HG03139 (cell line): ENCODE measurements around the gene SMC1B.

Experiments
- ATAC-seq: cut with Tn5 transposase; IDR thresholded peaks from one replicate; pipeline ENCODE4 v1.9.1; 2021; ENCODE audit not compliant: unreplicated experiment

SMC1B gene

DNA sequence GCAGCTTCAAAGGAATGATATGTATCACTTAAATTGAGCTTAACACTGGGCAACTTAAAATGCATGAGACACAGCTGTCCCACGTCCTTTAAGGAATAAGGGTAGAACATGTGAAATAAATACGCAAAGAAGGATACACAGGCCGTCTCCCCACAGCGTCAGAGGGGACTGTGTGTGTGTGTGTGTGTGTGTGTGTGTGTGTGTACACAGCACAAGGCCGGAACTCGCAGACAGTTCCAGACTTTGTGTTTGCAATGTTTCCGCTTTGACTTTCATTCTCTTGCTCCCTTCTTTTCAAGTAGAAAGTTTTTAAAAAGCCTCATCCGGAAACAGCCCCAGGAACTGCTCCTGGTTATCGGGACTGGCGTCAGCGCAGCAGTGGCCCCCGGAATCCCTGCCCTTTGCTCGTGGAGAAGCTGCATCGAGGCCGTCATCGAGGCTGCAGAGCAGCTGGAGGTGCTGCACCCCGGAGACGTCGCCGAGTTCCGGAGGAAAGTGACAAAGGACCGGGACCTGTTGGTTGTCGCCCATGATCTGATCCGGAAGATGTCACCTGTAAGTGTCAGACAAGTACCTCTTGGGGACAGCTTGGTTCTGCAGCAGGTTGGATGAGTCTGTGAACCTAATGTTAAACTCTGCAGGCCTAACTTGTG lies 90.4 kb downstream of the SMC1B start:
- no peak for ATAC-seq

DNA sequence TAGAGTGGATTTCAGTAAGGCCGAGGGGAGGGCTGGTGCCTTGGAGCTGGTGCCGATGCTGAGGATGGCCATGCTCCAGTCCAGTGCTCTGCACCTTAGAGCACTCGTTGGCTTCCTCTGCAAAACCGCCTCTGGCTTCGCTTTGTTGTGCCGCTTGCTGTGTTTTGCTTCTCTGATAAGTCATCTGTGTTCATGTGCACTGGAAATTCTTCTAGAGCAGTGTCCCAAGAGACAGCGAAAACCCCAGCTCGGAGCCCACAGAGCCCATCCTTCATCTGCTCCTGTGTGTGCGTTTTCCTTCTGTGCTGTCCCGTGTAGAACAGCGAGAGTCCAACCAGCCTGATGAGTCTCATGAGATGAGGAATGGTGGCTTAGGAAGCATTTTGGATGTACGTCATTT lies 91.6 kb downstream of the SMC1B start:
- no peak for ATAC-seq

DNA sequence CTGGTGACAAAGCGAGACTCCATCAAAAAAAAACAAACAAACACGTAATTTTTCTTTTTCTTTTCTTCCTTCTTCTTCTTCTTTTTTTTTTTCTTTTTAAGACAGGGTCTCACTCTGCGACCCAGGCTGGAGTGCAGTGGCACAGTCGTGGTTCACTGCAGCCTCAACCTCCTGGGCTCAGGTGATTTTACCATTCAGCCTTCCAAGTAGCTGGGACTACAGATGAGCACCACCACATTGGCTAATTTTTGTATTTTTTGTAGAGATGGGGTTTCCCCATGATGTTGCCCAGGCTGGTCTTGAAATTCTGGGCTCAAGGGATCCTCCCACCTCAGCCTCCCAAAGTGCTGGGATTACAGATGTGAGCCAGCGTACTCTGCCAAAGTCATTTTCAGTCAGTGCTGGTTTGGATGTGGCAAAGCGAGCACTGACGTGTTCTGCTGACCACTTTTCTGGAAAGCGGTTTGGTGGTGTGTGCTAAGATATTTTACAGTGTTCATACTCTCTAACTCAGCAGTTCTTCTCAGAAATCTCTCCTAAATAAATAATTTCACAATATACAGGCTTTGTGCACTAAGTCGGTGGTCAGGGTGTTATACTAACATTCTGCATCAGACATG lies 92.9 kb downstream of the SMC1B start:
- no peak for ATAC-seq

DNA sequence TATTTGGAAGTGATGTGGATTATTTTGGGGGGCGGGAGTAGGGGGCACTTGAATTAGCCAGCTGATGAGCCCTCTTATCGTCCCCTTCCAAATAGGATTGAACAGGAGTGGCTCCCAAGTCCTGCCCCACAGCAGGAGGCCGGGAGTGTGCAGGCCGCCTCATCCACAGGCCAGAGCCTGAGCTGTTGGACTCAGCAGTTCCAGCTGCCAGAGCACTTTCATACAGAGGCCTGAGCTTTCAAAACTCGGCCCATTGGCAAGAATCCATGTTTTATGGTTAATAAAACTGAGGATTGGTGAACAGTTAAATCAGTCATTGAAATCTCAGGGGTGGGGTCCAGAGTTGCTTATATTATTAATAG lies 94.1 kb downstream of the SMC1B start:
- ATAC-seq: no peak

DNA sequence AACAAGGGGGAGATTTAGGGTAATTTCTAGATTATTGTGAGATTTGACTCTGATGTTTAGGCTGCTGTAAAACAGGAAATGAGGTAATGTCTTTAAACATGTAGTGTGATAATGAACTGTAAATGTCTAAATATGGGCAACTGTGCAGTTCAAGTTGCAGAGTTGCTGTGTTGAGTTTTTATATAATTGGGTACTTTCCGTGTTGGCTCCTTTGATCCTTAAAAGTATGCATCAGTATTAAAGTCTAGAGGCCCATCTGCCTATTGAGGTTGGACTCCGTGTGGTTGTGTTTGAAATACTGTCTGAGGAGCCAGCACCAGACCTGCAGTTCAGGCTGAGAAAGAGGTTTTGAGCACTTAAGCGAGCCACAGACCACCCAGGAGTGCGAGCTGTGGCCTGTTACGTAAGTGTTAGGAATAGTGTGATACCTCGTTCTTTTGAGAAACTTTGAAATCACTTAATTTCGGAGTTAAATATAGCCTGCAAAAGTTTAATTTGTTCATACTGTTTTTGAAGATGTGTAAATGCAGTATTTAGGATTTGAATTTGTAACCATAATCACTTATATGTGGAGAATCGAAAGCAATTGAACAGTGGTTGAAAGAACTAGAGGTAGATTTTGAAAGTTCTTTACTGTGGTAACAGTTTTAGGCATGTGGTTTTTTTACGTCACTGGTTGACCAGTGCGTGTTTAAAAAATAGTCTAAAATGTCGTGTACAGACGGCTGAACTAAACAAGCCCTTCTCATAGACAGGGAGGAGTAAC lies 94.7 kb downstream of the SMC1B start:
- ATAC-seq: no peak

DNA sequence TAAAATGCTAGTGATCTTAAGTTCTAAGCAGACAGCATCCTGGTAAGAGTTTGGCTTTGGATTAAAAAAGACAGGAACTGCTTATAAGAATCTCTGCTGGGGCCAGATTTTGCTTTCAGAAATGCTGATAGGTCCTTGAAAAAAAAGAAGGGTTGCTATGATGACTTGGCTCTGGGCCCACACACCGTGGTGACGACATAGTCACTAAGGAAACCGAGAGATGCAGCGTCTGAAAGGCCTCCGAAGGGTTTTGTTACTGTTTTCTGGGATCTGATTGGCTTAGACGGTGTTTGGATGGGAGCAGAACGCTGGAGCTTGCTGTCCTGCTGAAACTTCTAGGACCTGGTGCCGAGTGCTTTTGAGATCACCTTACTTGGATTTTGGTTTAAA lies 95.2 kb downstream of the SMC1B start:
- ATAC-seq: no peak

DNA sequence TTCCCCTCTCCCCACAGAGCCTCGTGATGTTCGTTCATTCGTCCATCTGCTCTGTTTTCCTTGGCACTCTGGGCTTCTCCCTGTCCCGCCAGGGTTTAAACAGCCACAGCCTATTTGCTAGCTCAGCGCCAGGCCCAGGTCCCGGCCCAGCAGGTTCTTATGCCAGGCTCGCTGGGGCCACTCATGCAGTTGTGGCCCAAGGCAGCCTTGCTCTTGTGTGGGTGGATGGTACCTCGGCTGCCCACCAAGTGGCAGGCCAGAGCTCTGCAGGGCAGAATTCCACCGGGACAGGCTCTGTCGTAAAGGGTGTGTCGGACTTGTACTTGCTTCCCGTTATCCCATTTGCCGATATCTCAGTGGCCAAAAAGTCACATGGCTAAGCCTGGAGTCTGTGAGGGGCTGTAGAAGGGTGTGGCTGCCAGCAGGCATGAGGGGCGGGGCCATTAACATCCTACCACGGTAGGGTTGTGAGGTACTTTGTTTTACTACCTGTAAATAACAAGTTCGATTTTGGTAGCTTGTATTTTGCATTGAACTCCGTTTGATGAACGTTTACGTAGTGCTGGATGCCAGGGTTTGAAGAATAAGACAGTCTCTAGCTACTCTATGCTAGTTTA lies 95.7 kb downstream of the SMC1B start:
- ATAC-seq: no peak

DNA sequence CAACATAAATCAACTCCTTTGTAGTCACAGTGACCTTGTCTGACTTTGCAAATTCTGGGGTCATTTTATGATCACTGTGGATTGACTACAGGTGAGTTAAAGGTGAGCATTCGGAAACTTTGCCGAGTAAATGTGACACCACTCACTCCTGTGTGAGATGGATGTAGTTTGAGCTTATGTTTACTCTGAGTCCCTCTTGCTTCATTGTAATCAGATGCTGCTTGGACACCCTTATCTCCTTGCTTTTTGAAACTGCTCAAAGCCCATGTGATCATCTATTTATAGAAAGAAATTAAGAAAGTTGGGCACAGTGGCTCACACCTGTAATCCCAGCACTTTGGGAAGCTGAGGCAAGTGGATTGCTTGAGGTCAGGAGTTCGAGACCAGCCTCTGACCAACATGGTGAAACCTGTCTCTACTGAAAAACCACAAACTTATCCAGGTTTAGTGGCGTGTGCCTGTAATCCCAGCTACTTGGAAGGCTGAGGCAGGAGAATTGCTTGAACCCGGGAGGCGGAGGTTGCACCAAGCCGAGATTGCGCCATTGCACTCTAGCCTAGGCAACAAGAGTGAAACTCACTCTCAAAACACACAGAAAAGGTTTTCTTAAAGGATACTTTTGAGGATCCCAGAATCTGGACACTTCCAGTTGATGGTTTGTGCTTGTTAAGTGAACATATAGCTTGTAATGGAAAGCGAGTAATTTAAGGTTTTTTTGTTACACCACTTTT lies 96.4 kb downstream of the SMC1B start:
- ATAC-seq: no peak

DNA sequence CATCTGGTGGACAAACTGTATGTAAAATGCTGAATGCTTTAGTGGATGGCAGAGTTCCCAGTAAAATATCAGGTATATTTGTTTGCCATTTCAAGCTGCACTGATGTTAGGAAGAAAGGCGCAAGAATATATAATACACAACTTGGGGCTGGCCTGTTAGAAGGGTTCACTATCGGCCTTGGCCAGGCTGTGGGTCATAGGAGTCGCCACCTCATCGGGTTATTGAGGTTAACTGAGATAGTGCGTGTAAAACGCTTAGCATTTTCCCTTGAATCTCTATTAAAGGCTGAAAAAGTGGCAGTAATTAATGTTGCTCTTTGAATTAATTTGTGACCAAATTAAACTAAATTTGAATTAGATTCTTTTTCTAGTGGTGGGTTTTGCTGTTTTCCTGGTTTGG lies 98.6 kb downstream of the SMC1B start:
- no peak for ATAC-seq

DNA sequence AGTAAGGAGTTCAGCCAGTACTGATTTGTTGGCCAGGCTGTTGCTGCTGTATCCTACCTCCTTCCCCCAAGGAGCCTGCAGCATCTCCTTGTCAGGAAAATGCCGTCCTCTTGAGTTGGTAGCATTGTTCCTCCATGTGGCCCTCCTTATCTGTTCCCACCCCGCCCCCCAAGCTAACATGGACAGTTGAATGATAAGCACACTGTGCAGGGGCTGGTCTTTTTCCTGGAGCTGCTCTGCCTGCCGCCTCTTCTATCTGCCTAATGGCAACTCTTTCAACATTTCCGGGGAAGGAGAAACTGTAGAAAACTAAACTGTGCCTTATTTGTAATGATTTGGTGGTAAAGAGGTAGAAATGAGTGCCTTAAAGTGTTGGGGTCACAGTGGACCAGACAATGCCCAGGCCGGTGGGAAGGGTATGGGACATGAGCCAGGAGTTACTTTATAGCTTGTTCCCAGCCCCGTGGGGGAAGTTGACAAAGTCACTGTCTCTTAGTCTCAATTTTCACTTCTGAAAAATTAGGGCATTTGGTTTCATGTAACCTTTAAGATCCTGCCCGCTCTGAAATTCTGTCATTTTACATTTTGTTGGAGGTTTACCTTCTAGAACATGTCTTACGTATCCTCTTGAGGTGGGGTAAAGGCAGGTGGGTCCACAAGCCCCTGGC lies 99.2 kb downstream of the SMC1B start:
- ATAC-seq: no peak

DNA sequence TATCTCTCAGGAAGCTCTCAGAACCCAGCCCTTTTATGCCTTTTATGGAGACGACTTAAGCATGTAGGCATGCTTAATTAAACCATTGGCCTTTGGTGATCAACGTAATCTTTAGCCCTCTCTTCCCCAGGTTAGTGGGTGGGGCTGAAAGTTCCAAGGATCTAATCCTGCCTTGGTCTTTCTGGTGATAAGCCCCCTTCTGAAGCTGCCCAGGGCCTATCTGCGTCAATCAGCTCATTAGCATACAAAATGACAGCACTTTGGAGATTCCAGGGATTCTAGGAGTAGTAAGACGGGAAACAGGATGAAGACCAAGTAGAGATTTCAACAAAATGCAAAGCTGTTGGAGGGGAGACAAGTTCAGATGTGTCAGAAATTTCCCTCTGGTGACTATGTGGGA lies 100.5 kb downstream of the SMC1B start:
- no peak for ATAC-seq

DNA sequence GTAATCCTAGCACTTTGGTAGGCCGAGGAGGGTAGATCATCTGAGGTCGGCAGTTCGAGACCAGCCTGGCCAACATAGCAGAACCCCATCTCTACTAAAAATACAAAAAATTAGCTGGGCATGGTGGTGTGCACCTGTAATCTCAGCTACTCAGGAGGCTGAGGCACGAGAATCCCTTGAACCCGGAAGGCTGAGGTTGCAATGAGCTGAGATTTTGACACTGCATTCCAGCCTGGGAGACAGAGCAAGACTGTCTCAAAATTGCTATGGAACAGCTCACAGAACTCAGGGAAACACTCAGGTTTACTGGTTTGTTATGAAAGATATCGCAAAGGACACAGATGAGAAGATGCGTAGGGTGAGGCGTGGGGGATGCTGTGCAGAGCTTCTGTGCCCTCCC lies 101.0 kb downstream of the SMC1B start:
- no peak for ATAC-seq

DNA sequence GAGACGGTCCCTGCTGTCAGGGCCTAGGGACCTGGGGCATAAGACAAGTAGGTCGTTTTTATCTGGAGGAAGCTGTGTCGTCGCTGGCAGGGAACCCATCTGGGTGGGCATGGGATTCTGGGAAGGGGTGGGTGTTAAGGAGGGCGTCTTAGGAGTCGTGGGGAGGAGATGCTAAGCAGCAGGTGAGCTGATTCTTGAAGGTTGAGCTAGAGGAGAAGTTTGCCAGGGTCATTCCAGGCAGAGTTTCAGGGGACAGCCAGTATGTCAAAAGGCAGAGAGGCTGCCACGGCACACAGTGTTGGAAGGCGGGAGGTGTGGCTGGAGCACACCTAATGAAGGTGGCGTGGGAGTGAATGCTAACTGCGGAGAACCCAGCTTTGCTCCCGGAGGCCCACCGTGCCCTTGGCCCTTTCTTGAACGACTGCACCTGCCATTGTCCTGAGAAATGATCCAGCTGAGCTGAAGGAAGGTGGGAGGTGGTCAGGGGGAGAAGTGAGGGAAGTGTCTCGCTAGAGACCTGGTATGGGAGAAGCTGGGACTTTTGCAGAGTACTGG lies 102.3 kb downstream of the SMC1B start:
- ATAC-seq: no peak

DNA sequence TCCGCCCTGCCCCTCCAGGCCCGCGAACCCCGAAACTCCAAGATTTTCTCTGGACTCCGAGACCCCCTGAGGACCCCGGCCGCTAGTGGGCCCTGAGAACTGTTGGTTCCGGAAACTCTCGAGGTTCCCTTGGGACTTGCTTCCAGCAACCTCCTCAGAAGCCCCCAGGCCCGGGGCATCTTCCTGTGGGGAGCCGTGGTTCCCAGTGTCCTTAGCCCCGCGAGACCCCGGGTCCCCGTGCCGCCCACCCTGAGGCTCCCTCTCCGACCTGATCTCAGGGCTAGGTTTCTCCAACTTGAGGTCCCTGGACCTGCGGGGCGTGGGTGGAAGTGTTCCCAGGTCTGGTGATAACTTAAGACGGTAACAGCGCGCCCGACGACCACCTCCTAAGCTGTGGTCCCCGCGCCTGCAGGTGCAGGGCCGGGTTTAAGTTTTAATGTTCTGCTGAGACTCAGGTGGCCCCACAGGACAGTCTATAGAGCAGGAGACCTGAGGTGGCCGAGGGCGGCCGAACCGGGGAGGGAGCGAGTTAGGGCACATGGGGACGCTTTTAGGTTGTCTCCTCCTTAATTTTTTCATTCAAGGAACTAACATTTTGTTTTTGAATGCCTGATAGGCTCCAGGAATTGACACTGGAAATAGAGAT lies 102.9 kb downstream of the SMC1B start:
- peak; percentile 1 for ATAC-seq

DNA sequence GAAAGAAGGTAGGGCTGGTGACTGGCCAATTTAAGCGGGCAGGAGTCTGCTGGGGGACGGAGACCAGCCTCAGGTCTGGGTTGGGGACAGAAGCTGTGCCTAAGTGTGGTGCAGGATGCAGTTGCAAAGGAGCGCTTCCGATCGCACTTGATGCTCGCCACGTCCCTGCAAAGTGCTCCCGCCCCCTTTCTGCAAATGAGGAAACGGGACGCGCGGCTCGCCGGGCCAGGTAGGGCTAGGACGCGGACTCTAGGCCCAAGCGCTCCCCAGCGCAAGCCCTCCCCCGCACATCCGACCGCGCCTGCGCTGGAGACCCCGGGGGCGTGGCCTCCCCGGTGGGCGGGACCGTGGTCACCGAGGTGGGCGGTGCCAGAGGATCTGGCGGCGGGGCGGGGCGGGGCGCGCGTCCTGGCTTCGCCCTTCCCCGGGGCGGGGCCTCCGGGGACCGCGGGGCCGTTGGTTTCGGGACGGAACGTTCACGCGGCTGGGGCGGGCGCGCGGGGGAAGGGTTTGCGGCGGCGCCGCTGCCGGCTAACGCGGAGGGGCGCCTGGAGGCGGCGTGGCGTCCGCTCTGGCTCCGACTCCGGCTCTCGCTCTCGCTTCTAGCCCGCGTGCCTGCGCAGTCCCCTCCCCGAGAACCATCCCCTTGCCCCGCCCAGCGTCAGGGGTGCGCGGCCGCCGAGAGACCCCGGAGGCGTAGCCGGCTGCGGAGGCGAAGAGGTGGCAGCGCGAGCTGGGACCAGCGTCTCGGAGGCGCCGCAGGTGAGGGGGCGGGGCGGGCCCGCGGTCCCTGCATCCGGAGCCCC lies 103.8 kb downstream of the SMC1B start, which contains the start of gene FAM118A:
Gene FAM118A (plus strand): TSS at position 513 of the 806 bp plus-strand sequence. CDS start 12,446 bp downstream, outside the sequence.
- peak; percentile 72 for ATAC-seq

DNA sequence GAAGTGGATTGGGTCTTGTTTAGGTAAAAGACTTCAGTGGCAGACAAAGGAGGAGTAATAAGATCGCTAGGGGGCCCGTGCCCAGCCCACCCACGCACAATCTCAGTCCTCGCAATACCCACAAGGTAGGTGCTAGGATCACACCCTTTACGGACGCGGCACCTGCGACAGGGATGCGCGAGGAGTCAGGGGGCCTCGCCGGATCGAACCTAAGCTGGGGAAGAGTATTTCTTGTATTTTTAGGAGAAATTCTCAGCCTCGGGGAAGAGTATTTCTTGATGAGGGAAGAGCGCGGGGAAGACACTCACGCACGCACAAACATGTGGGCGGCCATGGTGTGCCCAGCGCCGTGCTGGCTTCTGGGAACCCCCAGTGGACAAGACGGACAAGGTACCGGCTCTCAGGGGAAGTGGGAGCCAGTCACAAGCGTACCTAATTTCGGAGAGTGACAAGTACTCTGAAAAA lies 104.4 kb downstream of the SMC1B start:
- ATAC-seq: no peak

DNA sequence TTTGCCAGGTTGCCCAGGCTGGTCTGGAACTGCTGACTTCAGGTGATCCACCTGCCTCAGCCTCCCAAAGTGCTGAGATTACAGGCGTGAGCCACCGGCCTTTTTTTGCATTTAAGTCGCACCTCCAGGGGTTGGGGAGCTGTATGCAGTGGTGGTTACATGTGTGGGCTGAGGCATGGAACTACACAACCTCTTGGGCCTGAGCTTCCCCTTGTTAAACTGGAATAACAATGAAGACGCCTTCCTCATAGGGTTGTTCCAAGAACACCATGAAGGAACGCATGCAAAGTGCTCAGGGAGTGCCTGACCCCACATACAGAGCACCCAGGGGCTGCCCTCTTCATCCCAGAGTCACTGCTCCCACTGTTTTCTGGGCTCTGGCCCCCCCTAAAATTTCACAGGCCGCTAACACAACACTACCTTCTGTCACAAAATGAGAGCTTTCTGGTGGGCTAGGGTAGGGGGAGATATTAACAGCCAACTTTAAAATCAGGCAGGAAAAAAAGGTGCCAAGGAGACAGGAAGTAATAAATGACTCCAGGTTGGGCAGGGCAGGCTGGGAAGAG lies 104.9 kb downstream of the SMC1B start:
- ATAC-seq: no peak

DNA sequence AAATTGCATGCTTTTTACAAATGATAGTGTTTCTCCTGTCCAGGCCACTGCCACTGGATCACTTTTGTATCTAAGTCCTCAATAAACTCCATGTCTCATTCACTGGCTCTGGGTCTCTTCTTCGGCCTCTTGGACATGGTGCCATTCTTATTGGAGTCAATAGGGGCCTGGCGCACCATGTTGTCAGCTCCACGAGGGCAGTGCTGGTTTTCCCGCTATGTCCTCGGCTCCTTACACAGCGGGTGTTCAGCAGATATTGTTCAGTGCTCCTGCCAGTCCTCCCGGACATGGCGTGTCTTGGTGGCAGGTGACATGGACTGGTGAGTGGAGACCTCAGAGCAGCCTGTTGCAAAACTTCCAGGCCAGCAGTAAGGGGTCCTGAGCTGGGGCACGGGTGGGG lies 107.3 kb downstream of the SMC1B start:
- ATAC-seq: no peak
